ENCODE results near the gene TGFBR3.
A peak's percentile ranks its signal among the peaks of the same experiment; 100 is the strongest.
"Not testable (repeated sequence)": the region's sequence is repeated elsewhere in the genome, so short reads cannot be mapped to it uniquely, and the experiment has no call there.

Gene TGFBR3

DNA sequence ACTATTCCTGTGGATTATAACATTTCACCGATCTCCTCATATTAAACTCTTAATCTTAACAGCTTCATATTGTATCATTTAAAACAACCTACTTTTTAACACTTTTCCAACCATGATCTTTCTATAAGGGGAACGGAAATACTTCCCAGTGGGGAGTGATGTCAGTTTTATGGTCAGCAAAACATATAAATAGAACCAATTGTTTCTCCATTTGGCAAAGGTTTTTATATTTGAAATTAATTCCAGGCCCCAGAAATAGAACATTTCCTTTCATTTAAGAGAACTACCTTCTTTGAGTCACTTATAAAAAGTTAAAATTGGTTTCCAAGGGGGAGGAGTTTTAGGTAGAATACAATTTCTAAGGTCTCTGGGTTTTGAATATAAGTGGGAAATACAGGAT is 189.6 kb downstream of the TGFBR3 start:
- no peak for DNase-seq

DNA sequence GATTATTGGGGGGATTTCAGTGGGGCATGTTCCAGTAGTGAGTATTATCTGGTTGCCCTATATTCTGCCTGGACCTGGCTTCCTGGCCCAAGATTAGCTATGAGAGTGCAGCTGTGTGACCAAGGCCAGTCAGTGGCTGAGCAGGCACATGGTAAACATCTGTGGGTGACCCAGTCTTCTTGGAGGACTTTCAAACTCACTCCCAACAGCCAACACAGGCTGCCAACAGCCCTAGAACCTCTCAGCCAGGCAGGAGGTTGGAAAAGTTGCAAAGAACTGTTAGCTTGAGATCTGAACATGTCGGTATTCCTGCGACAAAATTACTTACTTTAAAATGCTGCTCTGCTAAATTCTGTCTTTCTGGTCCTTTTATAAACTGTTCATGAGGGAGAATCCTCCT is 192.4 kb downstream of the TGFBR3 start:
- peak in 23 of 56 donors; percentile 0 to 49 (median 7) for DNase-seq

- no peak for DNase-seq
Measured at GRCh38 chr1:91691525-91691924, 194.4 kb downstream of the TGFBR3 start.

DNA sequence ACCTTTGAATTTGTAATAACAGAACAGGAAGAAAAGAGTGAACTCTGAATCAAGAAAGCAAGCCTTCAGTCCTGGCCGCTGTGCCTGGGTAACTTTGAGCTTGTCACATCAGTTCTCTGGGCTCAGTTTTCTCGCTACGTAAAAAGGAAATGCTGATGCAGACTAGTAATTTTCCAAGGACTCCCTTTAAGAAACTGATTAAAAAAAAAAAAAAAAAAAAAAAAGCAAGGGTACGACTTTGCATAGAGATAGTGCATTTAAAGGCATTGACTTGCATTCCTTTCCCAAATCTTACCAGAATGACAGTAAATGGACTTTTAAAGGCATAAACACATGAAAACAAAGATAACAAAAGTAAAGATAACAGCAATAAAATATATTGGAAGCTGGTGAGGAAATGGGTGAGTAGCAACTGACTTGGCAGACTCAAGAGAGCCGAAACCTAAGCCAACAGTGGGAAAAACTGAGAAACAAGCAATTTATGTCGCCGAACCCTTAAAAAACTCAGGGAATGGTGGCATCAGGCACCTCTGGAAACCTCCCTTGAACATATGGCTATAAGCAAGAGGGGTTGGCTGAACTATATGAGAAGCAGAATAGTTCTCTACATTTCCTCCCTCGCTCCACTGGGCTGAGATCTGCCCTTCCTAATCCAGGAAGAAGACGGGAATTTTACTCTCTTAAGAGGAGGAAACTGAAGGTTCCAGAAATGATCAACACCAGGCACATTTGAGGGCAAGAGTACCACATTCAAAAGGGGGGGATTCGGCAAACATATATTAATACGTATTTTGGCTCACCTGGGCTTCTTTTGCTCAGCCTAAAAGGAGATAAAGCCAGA is 196.1 kb downstream of the TGFBR3 start:
- no peak for DNase-seq

- no peak for DNase-seq
Measured at GRCh38 chr1:91687452-91687851, 198.5 kb downstream of the TGFBR3 start.

- DNase-seq: no peak
Measured at GRCh38 chr1:91685994-91686393, 200.0 kb downstream of the TGFBR3 start.

GRCh38 chr1:91684481-91685196 is 201.3 kb downstream of the TGFBR3 start:
- DNase-seq: no peak

GRCh38 chr1:91683598-91683951 is 202.4 kb downstream of the TGFBR3 start:
- no peak for DNase-seq

DNA sequence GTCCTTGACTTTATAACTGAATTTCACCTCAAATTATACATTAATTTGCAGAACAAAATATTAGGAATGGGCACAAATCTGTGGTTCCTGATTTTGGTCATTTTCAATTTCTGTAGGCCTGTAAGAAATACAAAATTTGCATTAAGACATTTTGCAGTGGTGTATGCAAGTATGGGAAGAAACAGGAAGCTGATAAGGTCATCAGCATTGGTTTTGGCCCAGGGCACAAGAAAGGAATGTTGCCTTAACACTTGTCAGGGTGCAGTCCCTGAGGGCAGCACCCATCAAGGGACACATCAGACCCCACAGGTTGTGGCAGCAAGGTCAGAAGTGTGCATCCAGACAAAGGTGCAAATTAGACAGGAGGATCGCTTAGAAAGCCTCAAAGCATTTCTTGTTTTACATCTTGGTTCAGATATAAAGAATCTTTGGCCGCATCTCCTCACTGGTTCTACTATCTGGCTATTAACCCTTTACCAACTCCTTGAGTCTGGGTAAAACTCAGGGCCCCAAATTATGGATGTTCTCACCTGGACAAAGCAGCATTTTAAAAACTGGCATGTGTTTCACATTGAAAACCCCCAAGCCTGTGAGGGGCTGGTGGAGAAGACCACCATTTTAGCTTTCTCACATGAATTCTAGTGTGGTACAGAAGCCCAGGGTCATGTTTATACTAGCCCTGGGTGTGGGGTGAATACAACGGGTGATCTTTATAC is 202.9 kb downstream of the TGFBR3 start:
- no peak for DNase-seq

DNA sequence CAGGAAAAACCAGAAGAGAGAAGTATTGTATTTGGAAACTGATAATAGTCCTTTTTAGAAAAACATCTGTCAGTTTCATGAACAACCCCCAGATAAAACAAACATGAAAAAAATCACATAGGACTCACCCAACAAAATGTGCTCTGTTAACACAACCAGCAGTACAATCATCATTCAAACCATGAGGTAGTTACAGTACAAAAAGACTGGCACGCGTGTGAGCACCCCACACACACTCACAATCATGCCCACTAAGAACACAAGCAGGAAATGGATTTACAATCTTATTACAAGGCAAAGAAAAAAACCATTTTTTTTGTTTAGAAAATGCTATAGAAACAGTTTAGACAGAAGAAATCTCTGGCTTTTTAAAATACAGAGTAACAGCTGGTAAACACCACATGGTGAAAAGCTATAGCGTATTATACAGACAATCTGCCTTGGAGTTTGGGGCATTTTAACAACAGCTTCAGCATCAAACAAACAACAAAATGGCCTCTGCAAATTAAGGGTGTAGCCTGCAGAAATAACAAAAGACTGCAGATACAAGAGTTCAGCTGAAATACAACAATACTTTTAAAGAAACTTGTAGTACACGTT is 205.3 kb downstream of the TGFBR3 start:
- DNase-seq: no peak

DNA sequence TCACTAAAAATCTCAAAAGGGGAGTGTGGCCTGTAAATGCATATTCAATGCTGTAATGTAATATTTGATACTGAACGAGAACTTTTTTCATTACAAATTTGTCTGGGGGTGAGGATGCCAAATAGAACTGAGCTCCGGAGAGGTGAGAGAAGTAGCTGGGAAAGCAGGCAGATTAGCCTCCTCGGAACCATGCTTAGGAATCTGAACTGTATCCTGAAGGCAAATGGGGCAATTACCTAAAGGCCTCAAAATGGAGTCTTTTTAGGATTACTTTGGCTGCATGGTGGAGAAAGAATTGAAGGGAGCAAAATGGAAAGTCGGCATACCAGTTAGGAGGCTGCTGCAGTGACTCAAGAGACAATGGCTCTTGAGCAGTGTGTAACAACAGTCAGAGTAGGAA is 206.5 kb downstream of the TGFBR3 start:
- no peak for DNase-seq

DNA sequence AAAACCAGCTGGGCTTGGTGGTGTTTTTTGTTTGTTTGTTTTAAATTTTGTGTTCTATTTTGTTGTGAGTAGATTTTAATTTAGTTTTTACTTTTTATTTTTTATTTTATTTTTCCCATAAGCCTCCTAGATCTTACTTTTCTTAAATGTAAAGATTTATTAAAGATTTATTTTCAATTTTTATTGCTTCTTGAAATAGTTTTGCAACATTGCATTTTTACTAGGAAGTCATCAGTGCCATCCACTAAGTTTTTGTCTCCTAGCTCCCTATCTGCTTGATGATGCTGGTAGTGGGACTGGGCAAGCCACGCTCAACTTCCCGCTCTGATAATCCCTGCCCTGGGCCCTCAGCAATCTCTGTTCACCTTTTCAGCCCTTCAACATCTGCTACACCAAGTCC is 209.9 kb downstream of the TGFBR3 start:
- DNase-seq: no peak

DNA sequence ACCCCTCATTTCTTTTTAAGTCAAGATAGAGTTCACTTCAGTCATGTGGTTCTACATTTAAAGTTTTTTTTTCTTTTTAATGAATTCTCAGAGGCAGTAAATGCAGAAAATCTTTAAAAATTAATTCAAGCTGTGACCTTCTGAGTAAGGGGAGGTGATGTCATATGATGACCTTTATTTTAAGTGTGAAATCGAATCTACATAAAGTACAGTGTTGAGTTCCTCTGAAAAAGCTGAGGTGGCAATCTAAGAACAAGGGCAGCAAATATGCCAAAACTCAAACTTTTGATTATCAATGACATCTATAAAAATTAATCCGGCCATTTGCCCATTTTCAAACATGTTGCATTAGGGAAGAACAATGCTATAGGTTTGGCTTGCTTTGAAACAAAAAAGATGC is 211.8 kb downstream of the TGFBR3 start:
- no peak for DNase-seq

GRCh38 chr1:91673613-91674012 is 212.3 kb downstream of the TGFBR3 start:
- DNase-seq: no peak

DNA sequence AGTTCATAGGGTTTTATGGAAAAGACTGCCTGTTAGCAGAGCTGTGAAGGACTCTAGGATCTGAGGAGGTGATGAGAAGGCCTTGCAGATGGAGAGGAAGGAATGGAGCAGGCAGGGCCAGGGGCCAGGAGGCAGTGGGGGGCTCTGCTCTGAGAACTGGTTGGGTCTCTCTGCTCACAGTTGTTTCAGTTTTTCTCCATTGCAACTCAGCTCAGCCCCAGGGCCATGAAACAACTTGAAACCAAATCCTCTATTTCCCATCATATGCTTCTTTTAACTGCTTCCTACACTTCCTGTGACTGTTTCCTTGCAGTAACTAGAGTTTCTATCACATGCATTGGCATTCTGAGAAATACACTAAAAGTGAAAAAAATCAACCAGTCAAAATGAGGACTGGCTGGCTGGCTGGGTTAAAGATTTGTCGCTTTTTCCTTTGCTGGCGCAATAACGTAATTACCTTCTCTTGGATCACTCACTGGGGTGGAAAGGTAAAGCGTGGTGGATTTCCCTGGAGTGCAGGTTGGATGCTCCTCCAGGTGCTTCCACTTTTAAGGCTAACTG is 213.3 kb downstream of the TGFBR3 start:
- no peak for DNase-seq

- no peak for DNase-seq
Measured at GRCh38 chr1:91670781-91671180, 215.2 kb downstream of the TGFBR3 start.

GRCh38 chr1:91669584-91670350 is 216.2 kb downstream of the TGFBR3 start:
- no peak for DNase-seq

- DNase-seq: not testable (repeated sequence)
Measured at GRCh38 chr1:91666651-91667050, 219.3 kb downstream of the TGFBR3 start.

DNA sequence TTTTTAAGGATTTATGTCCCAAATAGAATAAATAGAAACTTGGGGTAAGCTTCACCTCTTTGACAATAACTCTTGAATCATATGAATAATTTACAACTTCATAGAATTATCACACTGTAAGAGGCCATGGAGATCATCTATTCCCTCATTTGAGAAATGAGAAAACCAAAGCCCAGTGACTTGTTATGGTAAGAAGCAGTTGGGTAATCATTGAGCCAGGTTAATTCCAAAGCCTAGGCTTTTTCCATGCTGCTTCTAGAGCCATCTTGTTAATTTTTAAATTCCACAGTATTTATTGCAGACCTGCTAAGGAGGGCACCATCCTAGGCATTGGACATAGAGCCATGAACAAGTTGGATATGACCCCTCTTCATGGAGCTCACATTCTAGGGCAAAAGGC is 224.8 kb downstream of the TGFBR3 start:
- no peak for DNase-seq

GRCh38 chr1:91660708-91661107 is 225.2 kb downstream of the TGFBR3 start:
- DNase-seq: no peak
